Esophagus squamous epithelium (tissue), 4 donors: ENCODE data around the gene ZNF784.

Experiments
- POLR2A ChIP-seq, 4 donors: fragments of 450-650 bp; IDR thresholded peaks; one replicate each; pipeline ENCODE4 v1.6.1; 2017; ENCODE audit warnings: antibody characterized with exemption in 4 of 4, mild to moderate bottlenecking in 4 of 4, moderate library complexity in 3 of 4
- TF ChIP-seq, protein P1 (sequence below), 6 experiments: fragments of 450-650 bp in 4 of 6; fragments of 200-600 bp in 2 of 6; sonication (generic) in 2 of 6; IDR thresholded peaks; one replicate each; pipeline ENCODE4 v1.5.1; 2016 to 2019; ENCODE audit warnings: antibody characterized with exemption in 6 of 6, mild to moderate bottlenecking in 4 of 6, moderate library complexity in 4 of 6

DNA sequence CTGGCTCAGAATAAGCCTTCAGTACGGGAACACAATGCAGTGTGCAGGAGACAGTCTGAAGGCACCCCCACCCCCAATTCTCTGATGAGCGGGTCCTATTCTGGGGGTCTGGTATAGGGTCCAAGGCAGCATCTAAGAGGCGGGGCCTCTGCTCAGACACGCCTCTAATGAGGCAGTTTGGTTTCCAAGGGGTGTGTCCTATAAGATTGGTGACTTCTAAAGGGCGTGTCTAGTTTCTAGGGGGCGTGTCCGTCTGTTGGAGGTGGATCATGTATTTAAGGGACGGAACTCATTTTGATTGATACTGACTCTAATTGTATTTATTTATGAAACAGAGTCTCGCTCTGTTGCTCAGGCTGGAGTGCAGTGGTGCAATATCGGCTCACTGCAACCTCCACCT, 33.7 kb downstream of the ZNF784 start:
- no peak for TF ChIP-seq POLR2A (IDR thresholded peaks at IDR 0.05)
- TF ChIP-seq, protein P1, sequence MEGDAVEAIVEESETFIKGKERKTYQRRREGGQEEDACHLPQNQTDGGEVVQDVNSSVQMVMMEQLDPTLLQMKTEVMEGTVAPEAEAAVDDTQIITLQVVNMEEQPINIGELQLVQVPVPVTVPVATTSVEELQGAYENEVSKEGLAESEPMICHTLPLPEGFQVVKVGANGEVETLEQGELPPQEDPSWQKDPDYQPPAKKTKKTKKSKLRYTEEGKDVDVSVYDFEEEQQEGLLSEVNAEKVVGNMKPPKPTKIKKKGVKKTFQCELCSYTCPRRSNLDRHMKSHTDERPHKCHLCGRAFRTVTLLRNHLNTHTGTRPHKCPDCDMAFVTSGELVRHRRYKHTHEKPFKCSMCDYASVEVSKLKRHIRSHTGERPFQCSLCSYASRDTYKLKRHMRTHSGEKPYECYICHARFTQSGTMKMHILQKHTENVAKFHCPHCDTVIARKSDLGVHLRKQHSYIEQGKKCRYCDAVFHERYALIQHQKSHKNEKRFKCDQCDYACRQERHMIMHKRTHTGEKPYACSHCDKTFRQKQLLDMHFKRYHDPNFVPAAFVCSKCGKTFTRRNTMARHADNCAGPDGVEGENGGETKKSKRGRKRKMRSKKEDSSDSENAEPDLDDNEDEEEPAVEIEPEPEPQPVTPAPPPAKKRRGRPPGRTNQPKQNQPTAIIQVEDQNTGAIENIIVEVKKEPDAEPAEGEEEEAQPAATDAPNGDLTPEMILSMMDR (IDR thresholded peaks at IDR 0.05): no peak
